HG03558 (cell line): ENCODE data around the gene AMER2.

Experiments
- ATAC-seq: cut with Tn5 transposase; IDR thresholded peaks from one replicate; pipeline ENCODE4 v1.9.1; 2021; ENCODE audit warnings: moderate number of reproducible peaks; ENCODE audit not compliant: unreplicated experiment; ENCODE audit errors: extremely low read depth

Gene AMER2

GRCh38 chr13:25171517-25172302 is at the start of gene AMER2:
Gene AMER2 (minus strand): TSS chr13:25172288. CDS start chr13:25171619, 669 bp downstream.
- no peak for ATAC-seq

GRCh38 chr13:25218019-25218418 is 45.9 kb upstream of the AMER2 start:
- ATAC-seq = no peak

GRCh38 chr13:25217023-25217885 is 45.2 kb upstream of the AMER2 start:
- no peak for ATAC-seq

GRCh38 chr13:25215253-25215575 is 43.1 kb upstream of the AMER2 start:
- no peak for ATAC-seq

GRCh38 chr13:25214491-25215252 is 42.6 kb upstream of the AMER2 start:
- no peak for ATAC-seq

GRCh38 chr13:25213715-25214114 is 41.6 kb upstream of the AMER2 start:
- no peak for ATAC-seq

GRCh38 chr13:25210842-25211569 is 38.9 kb upstream of the AMER2 start:
- ATAC-seq = no peak

GRCh38 chr13:25207291-25207810 is 35.3 kb upstream of the AMER2 start:
- no peak for ATAC-seq

GRCh38 chr13:25204863-25205262 is 32.8 kb upstream of the AMER2 start:
- ATAC-seq = no peak

- ATAC-seq = no peak
Measured at GRCh38 chr13:25203127-25203740, 31.1 kb upstream of the AMER2 start.

GRCh38 chr13:25200783-25201182 is 28.7 kb upstream of the AMER2 start:
- no peak for ATAC-seq

GRCh38 chr13:25198647-25199046 is 26.6 kb upstream of the AMER2 start:
- no peak for ATAC-seq

GRCh38 chr13:25196971-25197370 is 24.9 kb upstream of the AMER2 start:
- no peak for ATAC-seq

GRCh38 chr13:25192936-25193335 is 20.8 kb upstream of the AMER2 start:
- ATAC-seq = no peak

- ATAC-seq = no peak
Measured at GRCh38 chr13:25192489-25192888, 20.4 kb upstream of the AMER2 start.

GRCh38 chr13:25192052-25192451 is 20.0 kb upstream of the AMER2 start:
- no peak for ATAC-seq

- ATAC-seq = no peak
Measured at GRCh38 chr13:25190771-25191170, 18.7 kb upstream of the AMER2 start.

GRCh38 chr13:25190256-25190655 is 18.2 kb upstream of the AMER2 start:
- no peak for ATAC-seq

GRCh38 chr13:25187596-25187995 is 15.5 kb upstream of the AMER2 start:
- ATAC-seq = no peak
